ENCODE data around the gene USE1.
A peak's percentile ranks its signal among the peaks of the same experiment; 100 is the strongest.

Gene USE1

GRCh38 chr19:17227798-17228367 is 12.7 kb downstream of the USE1 start:
- H3K4me3 ChIP-seq (ENCODE audit: low read length), result no peak overlapping the region
- no peak for TF ChIP-seq CTCF (conservative IDR thresholded peaks at IDR 0.05; ENCODE audit: low read length)
- no peak for DNase-seq (ENCODE audit: low read depth)

- TF ChIP-seq CTCF (conservative IDR thresholded peaks at IDR 0.05; ENCODE audit: low read length), result no peak
- DNase-seq (ENCODE audit: low read depth), result no peak
These were observed 14.7 kb downstream of the USE1 start for GRCh38 chr19:17229890-17230289.

GRCh38 chr19:17232258-17232657 is 17.1 kb downstream of the USE1 start:
- TF ChIP-seq CTCF (conservative IDR thresholded peaks at IDR 0.05; ENCODE audit: low read length), result no peak
- DNase-seq (ENCODE audit: low read depth), result no peak
- H3K4me3 ChIP-seq (ENCODE audit: low read length), result no peak overlapping the region

More at GRCh38 chr19:17229890-17230289, 14.7 kb downstream of the USE1 start:
- H3K4me3 ChIP-seq (ENCODE audit: low read length), result no peak overlapping the region

GRCh38 chr19:17234911-17235299 is 19.7 kb downstream of the USE1 start:
- TF ChIP-seq CTCF (conservative IDR thresholded peaks at IDR 0.05; ENCODE audit: low read length), result no peak
- peak; percentile 30 for DNase-seq (ENCODE audit: low read depth)
- H3K4me3 ChIP-seq (ENCODE audit: low read length), result peak overlapping the region; percentile 54

GRCh38 chr19:17235300-17235970 is 20.3 kb downstream of the USE1 start:
- peak; percentile 64 for DNase-seq (ENCODE audit: low read depth)
- TF ChIP-seq CTCF (conservative IDR thresholded peaks at IDR 0.05; ENCODE audit: low read length), result peak; percentile 38
- peak overlapping the region; percentile 54 for H3K4me3 ChIP-seq (ENCODE audit: low read length)

- peak overlapping the region; percentile 54; the same call in 1 of the 2 replicates for H3K4me3 ChIP-seq (ENCODE audit: low read length)
- TF ChIP-seq CTCF (conservative IDR thresholded peaks at IDR 0.05; ENCODE audit: low read length), result no peak
- DNase-seq (ENCODE audit: low read depth), result peak; percentile 33
These were observed 21.0 kb downstream of the USE1 start for GRCh38 chr19:17235971-17236777.

All from AG10803 (cell line).